HG03521 (cell line): Measurements from ENCODE around the gene ETNPPL.

Experiments
- ATAC-seq: cut with Tn5 transposase; IDR thresholded peaks from one replicate; pipeline ENCODE4 v1.9.1; 2021; ENCODE audit warnings: mild to moderate bottlenecking, moderate library complexity; ENCODE audit not compliant: unreplicated experiment

ETNPPL gene

DNA sequence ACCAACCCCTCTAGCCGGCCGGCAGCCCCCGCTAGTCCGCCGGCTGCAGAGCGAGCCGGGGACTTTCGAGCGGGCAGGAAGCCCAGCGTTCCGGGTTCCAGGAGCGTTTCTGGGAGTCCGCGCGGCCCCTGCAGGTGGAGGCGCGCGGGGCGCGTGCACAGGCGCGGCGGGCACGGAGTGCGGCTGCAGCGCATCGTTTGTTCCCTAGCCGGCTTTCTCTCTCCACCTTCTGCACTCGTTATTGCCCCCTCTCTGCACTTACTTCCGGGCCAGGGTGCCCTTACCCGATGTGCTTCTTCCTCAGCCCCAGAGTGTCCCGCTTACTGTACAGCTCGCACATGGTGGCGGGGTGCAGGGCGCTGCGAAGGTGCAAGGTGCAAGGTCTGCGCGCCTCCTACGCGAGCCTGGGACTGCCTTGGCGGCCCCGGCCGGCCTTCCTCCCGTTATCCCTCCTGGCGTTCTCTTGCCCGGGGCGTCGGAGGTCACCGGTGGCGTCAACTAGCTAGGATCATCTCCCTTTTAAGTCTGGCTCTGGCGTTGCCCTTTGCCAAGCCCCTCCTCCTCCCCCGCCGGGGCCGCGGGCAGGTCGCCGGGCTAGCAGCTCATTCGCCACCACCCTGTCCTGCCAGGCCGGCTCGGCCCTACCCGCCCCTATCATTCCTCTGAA is at the start of gene ETNPPL:
ETNPPL (minus strand) TSS at position 495 of the 667 bp plus-strand sequence; CDS start at position 340, 155 bp downstream.
- no peak for ATAC-seq

DNA sequence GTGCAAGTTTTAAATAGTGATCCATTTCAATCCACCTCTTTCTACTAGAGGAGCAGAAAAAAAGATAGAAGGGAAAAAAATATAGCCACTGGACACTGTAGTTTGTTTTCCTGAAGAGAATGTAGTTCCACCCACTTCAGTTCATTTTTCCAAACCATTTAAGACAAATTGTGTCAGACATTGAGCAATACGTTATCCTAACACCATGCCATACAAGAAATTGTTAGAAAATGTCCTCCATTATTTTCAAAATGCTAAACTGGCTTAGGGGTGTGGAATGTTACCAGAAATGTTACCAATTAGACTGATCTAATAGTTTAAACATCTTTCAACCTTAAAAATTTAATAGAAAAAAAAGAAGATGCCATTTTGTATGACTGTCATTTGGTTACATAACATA is 48.6 kb upstream of the ETNPPL start:
- ATAC-seq = no peak

DNA sequence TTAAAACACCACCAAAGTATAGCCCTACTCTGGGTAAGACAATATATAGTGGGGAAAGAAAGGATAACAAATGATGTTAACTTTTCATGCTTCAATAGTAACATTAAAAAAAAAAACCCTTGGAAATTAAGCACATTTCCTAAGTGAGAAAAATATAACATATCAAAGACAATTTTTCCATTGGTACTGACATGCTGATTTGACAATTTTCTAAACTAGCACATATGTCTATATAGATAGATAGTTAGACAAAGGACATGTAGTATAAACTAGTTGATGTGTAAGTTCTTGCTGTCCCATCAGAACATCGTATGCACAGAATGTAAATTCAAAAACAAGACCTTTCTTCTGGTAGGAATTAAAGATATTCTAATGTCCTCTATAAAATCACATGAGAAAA is 47.2 kb upstream of the ETNPPL start:
- no peak for ATAC-seq

DNA sequence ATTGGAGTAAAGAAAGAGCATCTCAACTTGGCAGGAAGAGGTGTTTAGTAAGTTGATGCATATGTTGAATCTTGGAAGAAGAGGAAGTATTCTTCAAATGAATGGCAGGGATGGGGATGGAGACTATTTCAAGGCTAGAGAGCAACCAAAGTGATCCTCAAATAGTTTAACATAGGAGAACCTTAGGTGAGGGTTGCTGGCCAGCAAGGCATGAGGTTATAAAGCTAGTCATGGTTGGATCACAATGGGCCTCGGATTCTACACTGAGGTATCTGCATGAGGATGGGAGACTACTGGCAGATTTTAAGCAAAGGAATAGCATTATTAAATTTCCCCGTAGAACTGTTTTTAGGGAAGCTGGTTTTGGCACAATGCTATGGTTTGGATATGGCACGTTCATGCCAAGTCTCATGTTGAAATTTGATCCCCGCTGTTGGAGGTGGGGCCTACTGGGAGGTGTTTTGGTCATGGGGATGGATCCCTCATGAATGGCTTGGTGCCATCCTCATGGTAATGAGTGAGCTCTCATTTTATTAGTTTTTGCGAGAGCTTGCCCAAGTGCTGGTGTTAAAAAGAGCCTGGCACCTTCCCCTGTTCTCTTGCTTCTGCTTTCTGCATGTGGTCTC is 41.9 kb upstream of the ETNPPL start:
- ATAC-seq = no peak

DNA sequence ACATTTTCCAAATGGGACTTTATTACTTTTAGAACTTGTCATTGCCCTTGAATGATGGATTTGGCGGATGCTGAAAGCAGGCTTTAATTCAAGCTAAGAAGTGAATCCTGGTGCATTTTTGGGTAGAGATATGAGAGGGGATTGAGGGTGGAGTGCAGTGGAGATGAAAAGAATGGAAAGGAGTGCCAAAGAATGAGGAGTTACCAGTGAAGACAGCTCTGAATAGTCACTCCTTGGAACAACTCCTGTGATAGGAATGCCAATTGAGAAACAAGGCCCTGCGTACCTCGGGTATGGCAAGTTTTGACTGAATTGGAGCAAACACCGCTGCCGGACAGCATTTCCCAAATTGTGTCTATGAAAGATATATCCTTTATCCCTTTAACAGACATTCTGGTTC is 36.5 kb upstream of the ETNPPL start:
- ATAC-seq = no peak

DNA sequence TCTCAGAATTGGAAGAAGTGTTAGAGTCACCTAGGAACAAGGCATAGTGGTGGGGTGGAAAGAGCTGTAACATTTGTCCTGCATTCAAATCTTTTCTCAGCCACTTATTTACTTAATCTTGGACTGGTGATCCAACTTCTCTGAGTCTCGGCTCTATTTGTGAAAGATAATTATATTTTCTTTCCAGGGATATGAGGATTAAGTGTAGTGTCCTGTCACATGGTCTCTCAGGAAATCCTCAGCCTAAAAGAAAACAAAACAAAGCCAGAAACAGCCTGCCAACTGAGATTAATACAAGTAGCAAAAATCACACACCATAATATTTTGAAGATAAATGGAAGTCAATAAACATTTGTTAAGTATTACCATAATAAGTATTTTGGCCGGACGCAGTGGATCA is 33.3 kb upstream of the ETNPPL start:
- ATAC-seq = no peak

DNA sequence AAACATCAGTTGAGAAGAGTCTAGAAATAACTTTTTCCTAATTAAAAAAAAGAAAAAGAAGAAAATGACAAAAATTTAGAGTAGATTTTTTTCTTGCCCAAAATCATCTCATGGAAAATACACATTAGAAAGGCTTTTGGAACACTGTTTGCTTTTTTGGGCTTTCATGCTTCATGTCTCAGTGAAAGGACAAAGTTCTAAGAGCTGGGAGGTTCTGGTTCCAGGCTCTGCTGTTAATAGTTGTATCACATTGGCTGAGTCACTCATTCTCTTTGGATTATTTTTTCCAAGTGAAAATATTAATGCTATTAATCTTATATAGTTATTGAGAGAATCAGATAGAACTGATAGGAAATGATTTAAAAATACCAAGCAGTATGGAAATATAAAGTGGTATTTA is 32.9 kb upstream of the ETNPPL start:
- no peak for ATAC-seq

DNA sequence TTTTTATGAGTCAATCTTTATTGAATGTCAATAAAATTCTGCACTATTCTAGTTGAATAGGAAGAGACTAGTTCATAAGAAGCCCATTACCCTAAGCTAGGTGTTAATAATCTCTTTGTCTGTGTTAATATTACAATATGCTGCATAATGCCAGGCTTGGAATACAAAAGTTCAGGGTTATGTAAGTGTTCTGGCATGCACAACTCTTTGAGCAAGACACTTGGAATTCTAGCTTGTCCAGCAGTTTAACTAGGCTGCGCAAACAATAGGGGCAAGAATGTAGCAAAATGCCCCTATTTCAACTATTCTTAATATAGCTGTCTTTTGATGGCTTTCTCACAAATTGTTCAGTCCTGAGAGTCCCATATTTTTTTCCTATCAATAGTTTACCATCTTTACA is 31.3 kb upstream of the ETNPPL start:
- ATAC-seq = no peak

DNA sequence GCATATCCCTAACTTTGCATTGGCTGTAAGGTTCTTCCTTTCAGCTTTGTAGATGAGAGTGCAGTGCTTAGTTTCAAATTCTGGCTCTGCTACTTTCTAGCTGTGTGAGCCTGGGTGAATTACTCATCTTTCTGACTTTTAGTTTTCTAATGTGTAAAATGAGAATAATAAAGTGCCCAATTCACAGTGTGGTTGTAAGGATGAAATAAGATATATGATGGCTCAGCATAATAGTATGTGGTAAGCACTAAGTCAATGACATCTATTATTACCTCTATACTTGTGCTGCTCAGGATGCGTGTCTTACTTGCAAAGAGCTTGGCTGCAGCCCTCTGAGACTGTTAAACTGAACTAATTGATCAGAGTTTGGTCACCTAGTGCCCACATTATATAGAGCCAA is 30.6 kb upstream of the ETNPPL start:
- no peak for ATAC-seq

DNA sequence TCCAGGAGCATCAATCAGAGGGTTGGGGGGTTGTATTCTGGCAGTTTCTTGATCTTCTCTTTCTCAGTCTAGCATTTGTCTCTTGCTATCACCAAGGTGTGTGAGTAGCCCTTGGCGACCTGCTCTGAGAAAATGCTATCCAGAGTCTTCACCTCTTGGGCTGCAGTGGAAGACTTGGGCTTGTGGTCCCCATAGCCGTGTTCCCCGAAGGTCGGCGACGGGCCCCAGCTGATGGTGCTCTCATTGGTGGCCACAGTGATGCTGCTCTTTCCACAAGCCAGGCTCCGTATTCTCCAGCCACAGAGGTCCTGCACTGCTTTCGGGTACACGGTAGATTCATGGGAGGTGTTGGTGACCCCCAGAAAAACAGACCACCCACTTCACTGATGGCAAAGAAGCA is 25.9 kb upstream of the ETNPPL start:
- no peak for ATAC-seq

DNA sequence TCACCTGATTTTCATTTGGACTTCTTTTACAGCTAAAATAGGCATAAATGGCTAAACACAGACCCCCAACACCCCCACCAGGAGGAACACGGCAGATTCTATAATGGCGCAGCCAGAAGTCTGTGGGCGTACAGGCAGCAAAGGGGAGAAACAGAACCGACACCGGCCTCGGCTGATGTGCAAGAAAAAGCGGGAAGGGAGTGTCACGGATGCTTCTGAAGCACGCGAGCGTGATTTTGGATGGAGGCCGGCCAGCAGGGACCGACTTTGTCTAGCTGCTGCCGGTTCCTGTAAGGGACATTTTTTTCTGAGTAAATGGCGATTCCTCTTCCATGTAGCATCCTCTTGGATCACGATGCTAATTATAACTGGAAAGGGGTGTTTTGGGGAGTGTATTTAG is 24.9 kb upstream of the ETNPPL start:
- no peak for ATAC-seq

DNA sequence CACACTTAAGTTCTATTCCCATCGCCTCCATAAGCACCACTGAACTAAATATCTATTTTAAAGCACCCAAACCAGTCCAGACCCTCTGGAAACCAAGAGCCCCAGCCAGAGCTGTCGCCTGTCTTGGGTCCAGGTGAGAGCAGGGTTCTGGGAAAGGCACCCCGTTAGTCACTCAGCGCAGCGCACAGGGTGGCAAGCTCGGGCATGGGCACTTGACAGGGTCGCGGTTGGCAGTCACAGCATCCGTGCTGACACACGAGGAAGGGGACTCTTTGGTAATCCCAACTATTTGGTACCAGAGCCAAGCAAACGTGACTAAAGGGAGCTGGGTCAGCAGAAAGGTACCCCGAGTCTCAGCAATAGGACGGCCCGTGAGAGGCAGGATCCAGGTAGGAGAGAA is 24.3 kb upstream of the ETNPPL start:
- ATAC-seq = no peak

DNA sequence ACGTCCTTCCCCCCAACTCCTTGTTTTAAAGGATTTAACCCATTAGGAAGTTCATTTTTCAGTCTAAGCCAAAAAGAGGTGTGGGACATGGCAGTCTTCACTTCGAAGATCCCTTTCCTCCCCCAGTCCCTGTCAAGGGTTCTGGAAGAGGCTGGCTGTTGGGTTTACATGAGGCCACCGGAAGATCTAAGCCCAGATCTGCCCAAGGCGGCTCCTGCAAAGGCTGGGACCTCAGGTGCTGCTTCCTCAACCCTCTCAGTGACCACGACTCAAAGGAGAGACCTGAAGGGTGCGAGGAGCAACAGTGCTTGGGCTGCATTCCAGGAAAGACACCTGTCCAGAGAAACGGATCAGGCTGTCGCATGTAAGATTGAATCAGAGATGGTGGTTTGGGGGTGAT is 23.5 kb upstream of the ETNPPL start:
- no peak for ATAC-seq

DNA sequence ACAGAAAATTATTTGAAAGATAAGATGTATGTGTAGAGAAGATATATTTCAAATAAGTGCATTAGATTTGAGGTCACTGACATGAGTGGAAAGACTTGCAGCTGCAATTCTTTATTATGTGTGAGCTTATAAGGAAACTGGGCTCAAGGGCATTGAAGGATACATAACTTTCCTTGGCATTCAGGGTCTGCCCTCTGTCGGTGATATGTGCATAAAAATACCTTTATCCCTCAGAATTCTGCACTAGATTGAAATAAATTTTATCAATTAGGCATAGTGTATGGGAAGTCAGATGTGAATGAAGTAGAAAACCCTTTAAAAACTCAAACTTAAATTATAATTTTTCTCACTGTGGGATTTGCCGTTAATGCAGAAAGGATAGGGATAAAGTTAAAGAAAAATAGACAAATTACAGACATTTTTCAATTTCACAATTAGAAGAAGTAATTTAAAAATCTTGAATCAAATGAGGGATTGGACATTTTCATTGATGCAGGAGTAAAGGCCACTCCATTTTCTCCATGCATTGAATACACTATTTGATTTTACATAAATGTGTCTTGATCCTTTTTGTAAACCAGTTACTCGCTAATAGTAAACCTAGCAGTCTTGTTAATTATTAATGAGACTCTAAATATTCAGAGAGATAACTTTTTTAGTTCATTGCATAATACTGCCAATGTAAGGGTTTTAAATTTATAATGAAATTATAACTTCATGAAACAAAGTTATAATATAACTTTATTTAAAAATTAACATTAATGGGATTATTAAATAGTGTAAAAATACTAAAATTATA is 21.0 kb upstream of the ETNPPL start:
- no peak for ATAC-seq

DNA sequence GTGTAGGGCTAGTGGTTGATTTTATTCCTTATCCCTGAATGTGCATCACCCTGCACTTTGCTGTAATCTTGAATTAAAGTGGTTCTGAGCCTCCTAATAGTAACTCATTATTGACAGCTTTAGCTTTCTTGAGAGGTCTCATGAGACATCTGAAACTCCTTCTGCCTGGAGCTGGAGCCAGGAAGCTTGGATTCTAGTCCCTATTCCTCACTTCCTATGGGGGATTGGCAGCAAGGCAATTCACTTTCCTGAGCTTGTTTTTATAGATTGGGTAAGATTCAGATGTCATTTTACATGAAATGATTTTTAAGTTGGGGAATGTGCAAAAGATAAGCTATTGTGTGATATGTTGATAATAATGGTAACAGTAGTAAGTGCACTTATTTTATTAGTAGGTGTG is 17.1 kb upstream of the ETNPPL start:
- ATAC-seq = no peak

DNA sequence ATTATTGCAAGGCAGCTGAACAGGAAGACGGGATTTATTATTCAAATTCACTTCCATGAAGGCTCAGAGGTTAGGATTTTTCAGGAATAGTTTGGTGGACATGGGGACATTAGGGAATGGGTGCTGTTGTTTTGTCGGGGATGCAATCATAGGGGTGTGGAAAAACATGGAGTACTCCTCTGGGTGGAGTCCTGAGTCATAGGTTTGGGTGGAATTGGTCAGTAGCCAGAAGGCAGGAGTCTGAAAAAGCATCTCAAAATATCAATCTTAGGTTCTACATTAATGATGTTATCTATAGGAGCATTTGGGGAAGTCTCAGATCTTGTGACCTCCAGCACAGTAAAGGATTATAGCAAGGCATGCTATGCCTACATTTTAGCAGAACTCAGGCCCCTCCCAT is 14.5 kb upstream of the ETNPPL start:
- ATAC-seq = no peak

DNA sequence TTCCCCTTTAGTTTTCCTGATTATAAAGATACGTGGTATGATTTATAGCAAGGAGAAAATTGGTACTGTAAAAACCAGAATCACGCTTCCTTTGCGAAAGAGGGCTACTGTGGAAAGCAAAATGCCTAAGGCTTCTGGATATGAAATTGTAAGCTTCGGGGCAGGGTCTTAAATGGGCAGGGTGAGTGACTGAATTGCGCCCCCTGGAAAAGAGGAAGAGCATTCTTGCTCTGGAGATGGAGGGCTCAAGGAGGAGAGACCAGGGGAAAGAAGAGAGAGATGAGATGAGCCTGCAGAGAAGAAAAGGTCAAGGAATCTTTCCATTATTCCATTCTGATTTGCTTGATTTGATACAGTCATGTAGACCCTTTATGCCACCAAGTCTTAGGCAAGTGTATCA is 13.1 kb upstream of the ETNPPL start:
- no peak for ATAC-seq

DNA sequence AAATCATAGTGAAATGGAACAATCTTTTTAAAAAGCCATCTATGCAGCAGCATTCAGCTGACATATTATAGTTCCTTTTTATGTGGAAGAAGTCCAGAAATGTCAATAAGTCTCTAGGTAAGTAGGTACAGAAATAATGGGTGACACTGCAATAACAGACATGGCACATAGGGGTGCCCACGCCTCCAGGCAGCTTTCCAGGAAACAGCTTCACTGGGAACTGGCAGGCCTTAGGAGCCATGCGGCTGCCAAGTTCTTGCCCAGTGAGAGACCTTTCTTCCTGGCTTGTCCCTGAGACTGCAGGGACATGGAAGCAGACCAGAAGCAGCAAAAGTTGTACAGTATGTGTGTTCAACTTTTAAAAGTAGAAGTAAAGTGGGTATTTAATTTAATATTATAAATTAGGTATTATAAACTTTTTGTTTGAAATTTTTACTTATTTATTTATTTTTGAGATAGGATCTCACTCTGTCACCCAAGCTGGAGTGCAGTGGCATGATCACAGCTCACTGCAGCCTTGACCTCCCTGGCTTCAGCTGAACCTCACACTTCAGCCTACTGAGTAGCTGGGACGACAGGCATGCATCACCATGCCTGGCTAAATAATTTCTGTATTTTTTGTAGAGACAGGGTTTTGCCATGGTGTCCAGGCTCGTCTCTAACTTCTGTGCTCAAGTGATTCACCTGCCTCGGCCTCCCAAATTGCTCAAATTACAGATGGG is 12.1 kb upstream of the ETNPPL start:
- no peak for ATAC-seq

DNA sequence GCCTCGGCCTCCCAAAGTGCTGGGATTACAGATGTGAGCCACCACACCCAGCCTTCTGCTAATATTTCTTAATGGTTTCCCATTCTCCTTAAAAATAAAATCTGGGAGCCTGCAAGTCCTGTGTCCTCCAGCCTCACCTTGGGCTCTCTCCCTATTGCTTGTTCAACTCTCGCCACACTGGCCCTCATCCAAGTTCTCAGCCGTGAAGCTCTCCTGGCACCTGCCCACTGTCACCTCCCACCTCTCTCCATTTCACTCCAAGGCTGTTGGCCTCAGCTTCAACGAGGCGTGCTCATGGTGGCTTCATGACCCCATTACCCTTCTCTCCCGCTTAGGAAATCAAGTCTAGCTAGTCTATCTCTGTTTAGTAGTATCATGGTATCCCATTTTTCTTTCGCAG is 9.5 kb upstream of the ETNPPL start:
- no peak for ATAC-seq

DNA sequence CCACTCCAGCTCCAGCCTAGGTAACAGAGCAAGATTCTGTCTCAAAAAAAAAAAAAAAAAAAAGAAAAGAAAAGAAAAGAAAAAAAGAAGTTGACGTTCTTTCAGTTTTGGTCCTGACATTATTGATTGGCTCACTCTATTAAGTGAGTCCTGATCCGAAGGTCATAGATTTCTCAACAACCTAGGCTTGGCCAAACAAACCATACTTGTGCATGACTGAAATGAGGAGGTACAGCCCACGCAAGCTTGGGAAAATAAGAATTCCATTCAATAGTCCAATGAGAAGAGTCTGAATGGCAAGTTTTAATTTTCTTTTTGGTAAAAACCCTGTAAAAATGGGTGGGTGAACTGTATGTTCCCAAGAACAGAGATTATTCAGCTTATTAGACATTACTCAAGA is 3.2 kb upstream of the ETNPPL start:
- no peak for ATAC-seq

DNA sequence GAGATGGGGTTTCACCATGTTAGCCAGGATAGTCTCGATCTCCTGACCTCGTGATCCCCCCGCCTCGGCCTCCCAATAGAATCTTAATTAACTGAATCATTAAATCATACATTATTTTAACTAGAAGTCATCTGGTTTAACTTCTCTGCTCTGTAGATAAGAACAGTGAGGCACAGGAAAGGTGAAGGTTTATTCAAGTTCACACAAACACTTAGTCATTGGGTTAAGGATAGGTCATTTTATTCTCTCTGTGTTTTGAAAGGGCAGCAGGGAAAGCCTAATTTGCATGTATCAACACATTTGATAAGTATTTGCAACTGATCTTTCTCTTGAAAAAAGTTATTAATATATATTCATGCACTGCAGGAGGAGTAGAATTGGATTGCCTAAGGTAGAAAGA is 1.1 kb upstream of the ETNPPL start:
- no peak for ATAC-seq

DNA sequence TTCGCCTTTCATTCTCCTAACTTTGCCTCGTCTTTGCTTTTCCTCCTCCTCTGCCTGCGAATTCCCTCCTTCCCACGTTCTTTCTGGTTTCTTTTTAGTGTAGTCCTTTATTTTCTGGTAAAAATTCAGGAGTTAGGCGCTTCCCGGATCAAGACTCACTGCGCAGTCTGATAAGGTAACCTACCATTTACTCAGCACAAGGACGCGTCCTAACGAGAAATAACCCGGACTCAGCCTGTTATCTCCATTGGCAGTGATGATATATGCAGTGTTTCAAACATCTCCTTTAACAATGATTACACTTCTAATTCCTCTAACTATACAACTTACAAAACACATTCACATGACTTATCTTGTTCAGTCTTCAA is 357 bp upstream of the ETNPPL start:
- no peak for ATAC-seq
